Measurements from ENCODE around the gene DPP9.

Gene DPP9

GRCh38 chr19:4638828-4639530 lies 84.7 kb downstream of the DPP9 start, which contains the start of gene TNFAIP8L1:
Gene TNFAIP8L1, plus strand, starts transcription at chr19:4639516. Its CDS starts 12,354 bp downstream, at chr19:4651870.
- TF ChIP-seq CTCF (IDR thresholded peaks at IDR 0.05), result no peak
- peak within 1 kb of the TSS; percentile 49 for H3K27ac ChIP-seq
- H2AFZ ChIP-seq, result peak within 1 kb of the TSS; percentile 82
- peak within 1 kb of the TSS; percentile 59 for H3K4me3 ChIP-seq (ENCODE audit: low read depth, low read length)
- peak within 1 kb of the TSS; percentile 85 for H3K4me2 ChIP-seq (ENCODE audit: low read length)
- H3K79me2 ChIP-seq, result no peaks in the 10 kb centered on the region
- no peaks in the 10 kb centered on the region for H3K9me3 ChIP-seq (ENCODE audit: control insufficient read depth, low read length)
- H3K27me3 ChIP-seq (ENCODE audit: control insufficient read depth, insufficient read depth, low read length), result no peaks in the 10 kb centered on the region
- H3K9ac ChIP-seq, result no peak within 1 kb of the TSS
- no peaks in the 10 kb centered on the region for H3K4me1 ChIP-seq
- H3K36me3 ChIP-seq (ENCODE audit: control insufficient read depth, insufficient read depth, low read length), result no peaks in the 10 kb centered on the region

- Histone ChIP-seq H3K27me3 (ENCODE audit: control insufficient read depth, insufficient read depth, low read length) (no peaks in the 10 kb centered on the region), H3K79me2 (no peaks in the 10 kb centered on the region), H3K4me2 (ENCODE audit: low read length) (no peak overlapping the region), H2AFZ (peak overlapping the region; percentile 82), H3K36me3 (ENCODE audit: control insufficient read depth, insufficient read depth, low read length) (no peaks in the 10 kb centered on the region), H3K4me3 (ENCODE audit: low read depth, low read length) (no peak overlapping the region), H3K9me3 (ENCODE audit: control insufficient read depth, low read length) (no peaks in the 10 kb centered on the region), H3K27ac (no peak overlapping the region), H3K4me1 (no peaks in the 10 kb centered on the region), H3K9ac (no peak overlapping the region)
- TF ChIP-seq CTCF (IDR thresholded peaks at IDR 0.05), result no peak
Observed at GRCh38 chr19:4638317-4638716, 85.3 kb downstream of the DPP9 start.

- Histone ChIP-seq H3K9me3 (ENCODE audit: control insufficient read depth, low read length) (no peaks in the 10 kb centered on the region), H3K27me3 (ENCODE audit: control insufficient read depth, insufficient read depth, low read length) (no peaks in the 10 kb centered on the region), H3K4me2 (ENCODE audit: low read length) (peak overlapping the region; percentile 87), H3K27ac (no peak overlapping the region), H3K36me3 (ENCODE audit: control insufficient read depth, insufficient read depth, low read length) (no peaks in the 10 kb centered on the region), H3K79me2 (no peaks in the 10 kb centered on the region), H3K4me3 (ENCODE audit: low read depth, low read length) (peak overlapping the region; percentile 55), H2AFZ (peak overlapping the region; percentile 80), H3K4me1 (no peaks in the 10 kb centered on the region), H3K9ac (no peak overlapping the region)
- no peak for TF ChIP-seq CTCF (IDR thresholded peaks at IDR 0.05)
Observed at GRCh38 chr19:4636761-4637160, 86.9 kb downstream of the DPP9 start.

- peak; percentile 95 for TF ChIP-seq CTCF (IDR thresholded peaks at IDR 0.05)
- no peaks in the 10 kb centered on the region for H3K4me1 ChIP-seq
- peak overlapping the region; percentile 55 for H3K4me3 ChIP-seq (ENCODE audit: low read depth, low read length)
Observed at GRCh38 chr19:4636151-4636717, 87.4 kb downstream of the DPP9 start.

More at GRCh38 chr19:4636151-4636717, 87.4 kb downstream of the DPP9 start:
- H3K9ac ChIP-seq, result no peak overlapping the region
- peak overlapping the region; percentile 80 for H2AFZ ChIP-seq
- no peaks in the 10 kb centered on the region for H3K9me3 ChIP-seq (ENCODE audit: control insufficient read depth, low read length)
- no peaks in the 10 kb centered on the region for H3K36me3 ChIP-seq (ENCODE audit: control insufficient read depth, insufficient read depth, low read length)
- H3K4me2 ChIP-seq (ENCODE audit: low read length), result peak overlapping the region; percentile 87
- no peak overlapping the region for H3K27ac ChIP-seq
- no peaks in the 10 kb centered on the region for H3K27me3 ChIP-seq (ENCODE audit: control insufficient read depth, insufficient read depth, low read length)
- H3K79me2 ChIP-seq, result no peaks in the 10 kb centered on the region
